Endodermal cell (in vitro differentiated cells): Measurements from ENCODE around the gene ELAC1. TPM values are rescaled to one million over a fixed set of nuclear protein-coding genes. Genes with fewer than 3 reads are reported as not detected.

Experiments
- DNase-seq: peaks from one replicate; pipeline ENCODE4 v3.0.0-alpha.2; 2017
- H3K27ac ChIP-seq: 2 replicates; pipeline ENCODE4 v1.5.1; 2013; ENCODE audit warnings: mild to moderate bottlenecking, low read depth, low read length, moderate library complexity
- H3K27me3 ChIP-seq: 2 replicates; pipeline ENCODE4 v1.6.1; 2013; ENCODE audit warnings: mild to moderate bottlenecking, low read length, moderate library complexity; ENCODE audit not compliant: insufficient read depth, control insufficient read depth, poor library complexity, severe bottlenecking
- H3K36me3 ChIP-seq: 2 replicates; pipeline ENCODE4 v1.7.0; 2013; ENCODE audit warnings: mild to moderate bottlenecking, low read length, moderate library complexity; ENCODE audit not compliant: control insufficient read depth, insufficient read depth
- H3K4me1 ChIP-seq: one replicate; pipeline ENCODE4 v1.7.0; 2013; ENCODE audit warnings: low read length; ENCODE audit not compliant: control insufficient read depth, insufficient read depth
- H3K4me3 ChIP-seq: 2 replicates; pipeline ENCODE4 v1.5.1; 2013; ENCODE audit warnings: mild to moderate bottlenecking, low read length, moderate library complexity
- H3K9ac ChIP-seq: 2 replicates; pipeline ENCODE4 v1.6.1; 2013; ENCODE audit warnings: mild to moderate bottlenecking, low read length, moderate library complexity; ENCODE audit not compliant: poor library complexity, severe bottlenecking; ENCODE audit errors: extremely low read depth
- H3K9me3 ChIP-seq: 2 replicates; pipeline ENCODE4 v1.6.1; 2013; ENCODE audit warnings: mild to moderate bottlenecking, low read length, moderate library complexity; ENCODE audit not compliant: control insufficient read depth
- H3K27ac Mint-ChIP-seq: 2 replicates; pipeline ENCODE4 v1.8.0; 2020; ENCODE audit warnings: mixed read lengths
- H3K27me3 Mint-ChIP-seq: 2 replicates; pipeline ENCODE4 v1.8.0; 2021; ENCODE audit warnings: mild to moderate bottlenecking, mixed read lengths; ENCODE audit not compliant: insufficient read depth
- H3K36me3 Mint-ChIP-seq: 2 replicates; pipeline ENCODE4 v1.8.0; 2020; ENCODE audit warnings: low read depth, mixed read lengths
- H3K4me1 Mint-ChIP-seq: 2 replicates; pipeline ENCODE4 v1.8.0; 2020; ENCODE audit warnings: mixed read lengths
- H3K4me3 Mint-ChIP-seq: 2 replicates; pipeline ENCODE4 v1.8.0; 2020; ENCODE audit warnings: mild to moderate bottlenecking, moderate library complexity, mixed read lengths
- H3K9me3 Mint-ChIP-seq: 2 replicates; pipeline ENCODE4 v1.8.0; 2020; ENCODE audit warnings: mild to moderate bottlenecking, mixed read lengths
- CTCF ChIP-seq: fragments of 200-600 bp; sonication (generic); conservative IDR thresholded peaks from 2 replicates; pipeline ENCODE4 v1.5.0; 2021; ENCODE audit warnings: antibody characterized with exemption, mild to moderate bottlenecking
- WGBS, 2 experiments: methylation state at CpG; one replicate each; pipeline versions ENCODE4 v1.1.5 to v1.1.7; 2013; ENCODE audit warnings: missing lambda C conversion rate in 2 of 2, mixed read lengths in 1 of 2; ENCODE audit not compliant: insufficient coverage in 1 of 2, insufficient read length in 1 of 2; 5-methylcytosine and 5-hydroxymethylcytosine counted together
- total RNA-seq, 2 donors: library from RNA; stranded (reverse); fragmentation: NEBNext Ultra II Directional in 1 of 2; extraction: Animal tissue kit (Norgen Biotek cat#: 25700) in 1 of 2; gene quantifications; 2 replicates in 1 of 2; 3 replicates in 1 of 2; pipeline ENCODE4 v1.2.1, GENCODE V29; 2021

Gene ELAC1
- total RNA-seq, 2 donors from 2014 or later, result 5.1 to 7.4 TPM

GRCh38 chr18:51010218-51010617 lies 42.4 kb downstream of the ELAC1 start:
- Histone ChIP-seq H3K9ac (no peak overlapping the region), H3K36me3 (no peaks in the 10 kb centered on the region), H3K27ac (no peak overlapping the region), H3K4me1 (peaks cover 2% of the 10 kb centered on the region), H3K4me3 (no peak overlapping the region), H3K9me3 (peaks cover 6% of the 10 kb centered on the region), H3K27me3 (no peaks in the 10 kb centered on the region)
- Mint-ChIP-seq H3K9me3 (no peaks in the 10 kb centered on the region), H3K36me3 (no peaks in the 10 kb centered on the region), H3K4me3 (no peak overlapping the region), H3K27ac (no peak overlapping the region), H3K4me1 (peaks cover 38% of the 10 kb centered on the region), H3K27me3 (no peaks in the 10 kb centered on the region)
- TF ChIP-seq CTCF, result no peak
- DNase-seq, result no peak

- H3K4me1 Mint-ChIP-seq, result peaks cover 23% of the 10 kb centered on the region
- 100% methylated on average over 1 to 2 of the region's 3 CpGs for WGBS, 2 experiments
These were observed 43.9 kb downstream of the ELAC1 start for GRCh38 chr18:51011709-51012108.

GRCh38 chr18:51012441-51012840 lies 44.6 kb downstream of the ELAC1 start:
- no peak overlapping the region for H3K27ac Mint-ChIP-seq
- Histone ChIP-seq H3K9me3 (peaks cover 6% of the 10 kb centered on the region), H3K27ac (no peak overlapping the region), H3K9ac (no peak overlapping the region), H3K4me1 (peaks cover 2% of the 10 kb centered on the region), H3K27me3 (no peaks in the 10 kb centered on the region), H3K4me3 (no peak overlapping the region), H3K36me3 (no peaks in the 10 kb centered on the region)
- H3K9me3 Mint-ChIP-seq, result no peaks in the 10 kb centered on the region
- H3K4me1 Mint-ChIP-seq, result peaks cover 20% of the 10 kb centered on the region
- WGBS, 2 experiments, result 78 to 91% methylated on average over 2 to 3 of the region's 3 CpGs
- no peak for TF ChIP-seq CTCF
- no peak for DNase-seq
- H3K4me3 Mint-ChIP-seq, result no peak overlapping the region
- H3K36me3 Mint-ChIP-seq, result no peaks in the 10 kb centered on the region
- H3K27me3 Mint-ChIP-seq, result no peaks in the 10 kb centered on the region

More at GRCh38 chr18:51011709-51012108, 43.9 kb downstream of the ELAC1 start:
- Histone ChIP-seq H3K4me3 (no peak overlapping the region), H3K9ac (no peak overlapping the region), H3K27ac (no peak overlapping the region), H3K9me3 (peaks cover 6% of the 10 kb centered on the region), H3K27me3 (no peaks in the 10 kb centered on the region), H3K36me3 (no peaks in the 10 kb centered on the region), H3K4me1 (peaks cover under 1% of the 10 kb centered on the region)
- Mint-ChIP-seq H3K9me3 (no peaks in the 10 kb centered on the region), H3K27ac (no peak overlapping the region), H3K4me3 (no peak overlapping the region), H3K36me3 (no peaks in the 10 kb centered on the region), H3K27me3 (no peaks in the 10 kb centered on the region)
- no peak for TF ChIP-seq CTCF
- DNase-seq, result no peak
